GM19240 (cell line): Measurements from ENCODE around the gene SIT1.
A peak's percentile ranks its signal among the peaks of the same experiment; 100 is the strongest.

Experiments used
- DNase-seq: peaks from one replicate; pipeline ENCODE4 v3.0.0; 2011; ENCODE audit warnings: low spot score; ENCODE audit not compliant: insufficient read length

SIT1 gene

GRCh38 chr9:35606726-35607125 lies 44.0 kb downstream of the SIT1 start:
- no peak for DNase-seq

DNA sequence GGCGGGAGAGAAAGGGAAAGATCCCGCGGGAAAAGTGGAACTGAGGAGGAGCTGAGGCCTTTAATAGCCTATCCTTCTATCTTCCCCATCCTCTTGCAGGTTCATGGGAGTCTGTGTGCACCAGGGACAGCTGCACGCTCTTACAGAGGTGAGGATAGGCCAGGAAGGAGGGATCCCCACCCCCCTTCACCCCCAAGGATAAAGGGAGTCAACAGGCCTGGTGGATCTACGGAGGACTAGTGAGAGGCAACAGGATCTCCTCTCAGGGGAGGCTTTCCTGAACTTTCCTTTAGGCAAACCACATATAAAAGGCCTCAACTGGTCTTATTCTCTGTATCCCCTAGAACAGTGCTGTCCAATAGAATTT lies 44.6 kb downstream of the SIT1 start:
- DNase-seq: no peak

- DNase-seq: peak; percentile 38
These were observed 45.2 kb downstream of the SIT1 start for GRCh38 chr9:35605351-35606137.

- peak; percentile 92 for DNase-seq
These were observed 46.0 kb downstream of the SIT1 start, which contains the start of gene TESK1 for GRCh38 chr9:35604578-35605350. TSS of gene TESK1 (plus strand) at chr9:35605262. CDS start at chr9:35605620, 358 bp downstream.

GRCh38 chr9:35603986-35604577 lies 46.6 kb downstream of the SIT1 start:
- peak; percentile 99 for DNase-seq

DNA sequence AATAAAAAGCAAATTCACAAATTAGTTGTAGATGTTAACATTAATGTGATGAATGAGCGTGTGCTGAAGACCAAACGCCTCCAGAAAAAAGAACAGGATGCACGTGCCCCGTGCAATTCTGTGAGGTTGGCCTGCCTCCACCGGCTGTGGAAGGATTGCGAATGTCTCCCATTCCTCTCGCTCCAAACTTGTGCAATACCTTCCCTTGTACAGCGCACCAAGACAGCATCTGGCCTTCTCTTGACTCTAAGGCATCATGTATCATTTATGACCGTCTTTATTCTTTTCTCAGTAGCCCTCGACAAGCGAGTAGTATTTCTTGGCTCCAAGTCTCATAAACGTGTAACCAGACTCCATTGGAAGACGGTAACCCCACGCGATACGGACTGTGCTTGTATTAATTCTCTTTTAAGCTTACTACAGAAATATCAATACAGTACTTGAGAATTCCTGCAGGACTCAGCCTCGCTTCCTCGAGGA lies 47.2 kb downstream of the SIT1 start:
- DNase-seq: no peak

DNA sequence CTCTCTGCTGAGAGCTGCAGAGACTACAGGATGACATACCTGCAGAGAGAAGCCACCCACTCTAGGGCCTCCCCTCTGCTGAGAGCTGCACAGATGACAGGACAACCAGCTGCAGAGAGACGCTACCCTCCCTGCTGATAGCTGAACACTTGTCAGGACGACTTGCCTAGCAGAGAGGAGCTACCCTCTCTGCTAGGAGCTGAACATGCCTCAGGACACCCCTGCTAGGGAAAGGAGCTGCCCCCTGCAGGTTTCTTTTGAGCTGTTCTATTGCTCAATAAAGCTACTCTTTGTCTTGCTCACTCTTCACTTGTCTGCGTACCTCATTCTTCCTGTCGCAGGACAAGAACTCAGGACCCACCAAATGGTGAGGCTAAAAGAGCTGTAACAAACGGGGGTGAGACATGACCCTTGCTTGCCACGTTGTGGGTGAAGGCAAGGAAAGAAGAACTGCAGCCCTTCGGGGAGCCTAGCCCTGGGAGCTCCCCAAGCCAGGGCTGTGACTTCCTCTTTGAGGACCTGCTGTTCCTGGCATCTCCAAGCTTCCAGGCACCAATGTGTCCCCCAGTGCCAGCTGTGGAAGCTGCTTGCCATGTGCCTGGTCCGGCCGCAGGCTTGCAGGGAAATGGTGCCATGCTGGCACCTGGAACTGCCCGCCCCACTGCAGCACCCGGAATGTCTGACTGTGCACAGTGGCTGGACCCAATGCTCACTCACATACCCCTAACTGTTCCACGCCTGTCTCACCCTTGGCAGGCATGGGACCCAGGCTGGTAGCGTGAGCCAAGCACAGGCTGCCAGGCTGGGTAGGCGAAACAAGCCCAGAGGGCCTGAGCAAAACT lies 50.7 kb downstream of the SIT1 start:
- DNase-seq: no peak
